ENCODE results near the gene USH1C. TPM values are rescaled to one million over a fixed set of nuclear protein-coding genes. Genes with fewer than 3 reads are reported as not detected.
A peak's percentile ranks its signal among the peaks of the same experiment; 100 is the strongest.

The USH1C gene
- total and polyA plus RNA-seq, 12 donors: 0.22 to 1.9 (median 0.97) TPM; not detected in 9

GRCh38 chr11:17516551-17517150, 27.6 kb downstream of the USH1C start:
- intact Hi-C loops (cut with DNase I): no loop called here
- Histone ChIP-seq H3K27ac (no peak overlapping the region), H3K27me3 (peaks cover 0 to 10% (median 0%) of the 10 kb centered on the region in 7 donors), H3K4me1 (no peaks in the 10 kb centered on the region), H3K9me3 (no peaks in the 10 kb centered on the region), H3K36me3 (no peaks in the 10 kb centered on the region), H3K4me3 (no peak overlapping the region)
- no peak for DNase-seq
- TF ChIP-seq CTCF (IDR thresholded peaks at IDR 0.05): no peak
- ATAC-seq: peak in 1 of 8 donors; percentile 11
- 91% methylated on average over 7 of the region's 7 CpGs for WGBS, 2 donors

GRCh38 chr11:17515443-17516176, 28.6 kb downstream of the USH1C start:
- Histone ChIP-seq H3K9me3 (no peaks in the 10 kb centered on the region), H3K4me3 (no peak overlapping the region), H3K4me1 (no peaks in the 10 kb centered on the region), H3K36me3 (no peaks in the 10 kb centered on the region), H3K27me3 (peaks cover 0 to 10% (median 0%) of the 10 kb centered on the region in 7 donors), H3K27ac (no peak overlapping the region)
- no peak for TF ChIP-seq CTCF (IDR thresholded peaks at IDR 0.05)
- no peak for DNase-seq
- ATAC-seq: no peak
- 68 to 73% methylated on average over 5 of the region's 5 CpGs for WGBS, 2 donors
- intact Hi-C loops (cut with DNase I): no loop called here

GRCh38 chr11:17514476-17514875, 29.7 kb downstream of the USH1C start:
- ATAC-seq (no peak), DNase-seq (no peak)
- Histone ChIP-seq H3K9me3 (no peaks in the 10 kb centered on the region), H3K4me1 (no peaks in the 10 kb centered on the region), H3K27ac (no peak overlapping the region), H3K36me3 (no peaks in the 10 kb centered on the region), H3K27me3 (peaks cover 0 to 13% (median 0%) of the 10 kb centered on the region in 7 donors), H3K4me3 (no peak overlapping the region)
- intact Hi-C loops (cut with DNase I): no loop called here
- WGBS, 2 donors: 76 to 81% methylated on average over 4 of the region's 4 CpGs
- no peak for TF ChIP-seq CTCF (IDR thresholded peaks at IDR 0.05)

GRCh38 chr11:17513853-17514252, 30.4 kb downstream of the USH1C start:
- no peak overlapping the region for H3K4me3 ChIP-seq
- no peak for DNase-seq
- 70 to 93% methylated on average over 1 of the region's 1 CpG for WGBS, 2 donors

More at GRCh38 chr11:17513853-17514252, 30.4 kb downstream of the USH1C start:
- peaks cover 0 to 3% (median 3%) of the 10 kb centered on the region in 9 donors for H3K4me1 ChIP-seq
- no peaks in the 10 kb centered on the region for H3K36me3 ChIP-seq
- ATAC-seq: no peak
- H3K9me3 ChIP-seq: no peaks in the 10 kb centered on the region
- TF ChIP-seq CTCF (IDR thresholded peaks at IDR 0.05): no peak
- H3K27ac ChIP-seq: no peak overlapping the region
- peaks cover 0 to 13% (median 0%) of the 10 kb centered on the region in 7 donors for H3K27me3 ChIP-seq
- intact Hi-C loops (cut with DNase I): no loop called here
